HG02884 (cell line): Measurements from ENCODE around the gene ZNF488.
"Not testable (repeated sequence)": the region's sequence is repeated elsewhere in the genome, so short reads cannot be mapped to it uniquely, and the experiment has no call there.

Source experiments
- ATAC-seq: cut with Tn5 transposase; IDR thresholded peaks from one replicate; pipeline ENCODE4 v1.9.1; 2021; ENCODE audit warnings: mild to moderate bottlenecking, moderate library complexity; ENCODE audit not compliant: unreplicated experiment

Gene ZNF488

DNA sequence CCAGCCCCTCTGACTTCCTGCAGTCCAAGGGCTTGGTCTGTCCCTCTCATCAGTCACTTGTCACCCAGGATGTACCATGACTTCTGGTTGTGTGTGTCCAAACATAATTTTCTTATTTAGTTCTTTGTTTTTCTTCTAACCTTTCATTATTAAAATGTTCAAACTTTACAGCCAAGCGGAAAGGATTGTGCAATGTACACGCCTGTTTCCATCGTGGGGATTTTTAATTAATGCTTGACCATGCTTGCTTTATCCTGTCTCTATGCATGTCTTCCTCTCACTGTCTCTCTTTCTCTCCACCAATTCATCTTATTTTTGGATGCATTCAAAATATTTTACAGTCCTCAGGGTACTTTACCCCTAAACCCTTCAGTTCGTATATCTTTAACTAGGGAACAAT lies 26.2 kb upstream of the ZNF488 start:
- no peak for ATAC-seq

DNA sequence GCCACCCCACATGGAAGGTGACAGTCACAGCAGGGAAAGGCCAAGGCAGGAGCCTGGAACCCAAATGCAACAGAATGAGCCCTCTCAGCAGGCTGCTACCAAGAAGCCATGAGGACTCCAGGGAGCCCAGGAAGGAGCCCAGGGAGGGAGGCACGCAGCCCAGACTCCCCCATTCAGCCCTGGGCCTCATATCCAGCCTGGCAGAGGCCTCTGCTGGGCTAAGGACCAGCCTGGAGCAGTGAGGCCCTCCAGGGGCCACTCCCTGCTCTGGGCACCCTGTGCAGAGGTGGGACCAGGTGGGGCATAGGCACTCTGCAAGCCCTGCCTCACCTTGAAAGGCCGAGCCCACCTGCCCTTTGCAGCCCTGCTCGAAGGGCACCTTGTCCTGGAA lies 25.8 kb upstream of the ZNF488 start:
- ATAC-seq = no peak

DNA sequence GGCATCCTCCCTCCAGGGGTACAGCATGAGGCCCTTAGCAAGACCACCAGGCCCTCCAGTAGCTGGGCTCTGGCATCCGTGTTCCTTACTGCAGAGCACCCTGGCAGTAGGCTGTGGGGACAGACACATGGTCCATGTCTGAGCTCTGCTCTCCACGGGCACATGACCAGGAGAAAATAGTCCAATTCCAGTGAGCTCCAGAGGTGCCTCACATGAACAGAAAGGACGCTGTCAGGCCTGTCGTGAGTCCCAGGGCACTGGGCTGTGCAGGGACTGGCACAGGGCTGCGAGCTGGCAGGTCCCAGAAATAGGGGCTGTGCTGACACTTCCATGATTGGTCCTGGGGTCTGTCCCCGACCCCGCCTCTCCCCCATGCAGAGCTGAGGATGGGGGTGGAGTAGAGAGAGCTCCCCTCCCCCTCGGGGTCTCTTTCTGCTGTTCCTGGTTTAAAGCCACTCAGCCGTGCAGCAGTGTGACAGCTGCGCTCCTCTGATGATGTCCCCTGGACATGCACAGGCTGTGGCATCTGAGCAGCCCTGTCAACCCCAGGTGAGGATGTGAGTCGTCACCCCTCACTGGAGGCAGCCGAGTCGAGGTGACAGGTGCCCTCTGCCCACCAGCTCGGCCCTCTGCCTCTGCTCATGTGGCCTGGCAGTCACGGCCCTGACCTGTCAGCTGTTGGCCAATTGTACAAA lies 25.2 kb upstream of the ZNF488 start:
- ATAC-seq = no peak

DNA sequence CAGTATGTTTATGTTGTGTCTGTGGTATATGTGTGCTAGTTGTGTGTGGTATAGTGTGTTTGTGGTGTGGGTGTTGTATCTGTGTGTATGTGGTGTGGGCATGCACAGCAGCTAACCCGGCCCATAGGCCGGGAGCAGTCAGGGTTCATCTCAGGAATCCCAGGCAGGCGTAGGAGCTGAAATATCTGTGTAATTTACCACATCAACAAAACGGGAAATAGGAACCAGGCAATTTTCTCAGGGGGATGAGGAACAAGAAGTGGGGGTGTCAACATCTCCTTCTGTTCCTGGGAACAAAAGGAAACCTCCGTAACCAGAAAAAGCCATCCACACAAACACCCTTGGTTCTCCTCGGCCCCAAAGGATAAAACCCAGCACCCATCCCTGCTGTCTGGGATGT lies 24.5 kb upstream of the ZNF488 start:
- ATAC-seq = no peak

DNA sequence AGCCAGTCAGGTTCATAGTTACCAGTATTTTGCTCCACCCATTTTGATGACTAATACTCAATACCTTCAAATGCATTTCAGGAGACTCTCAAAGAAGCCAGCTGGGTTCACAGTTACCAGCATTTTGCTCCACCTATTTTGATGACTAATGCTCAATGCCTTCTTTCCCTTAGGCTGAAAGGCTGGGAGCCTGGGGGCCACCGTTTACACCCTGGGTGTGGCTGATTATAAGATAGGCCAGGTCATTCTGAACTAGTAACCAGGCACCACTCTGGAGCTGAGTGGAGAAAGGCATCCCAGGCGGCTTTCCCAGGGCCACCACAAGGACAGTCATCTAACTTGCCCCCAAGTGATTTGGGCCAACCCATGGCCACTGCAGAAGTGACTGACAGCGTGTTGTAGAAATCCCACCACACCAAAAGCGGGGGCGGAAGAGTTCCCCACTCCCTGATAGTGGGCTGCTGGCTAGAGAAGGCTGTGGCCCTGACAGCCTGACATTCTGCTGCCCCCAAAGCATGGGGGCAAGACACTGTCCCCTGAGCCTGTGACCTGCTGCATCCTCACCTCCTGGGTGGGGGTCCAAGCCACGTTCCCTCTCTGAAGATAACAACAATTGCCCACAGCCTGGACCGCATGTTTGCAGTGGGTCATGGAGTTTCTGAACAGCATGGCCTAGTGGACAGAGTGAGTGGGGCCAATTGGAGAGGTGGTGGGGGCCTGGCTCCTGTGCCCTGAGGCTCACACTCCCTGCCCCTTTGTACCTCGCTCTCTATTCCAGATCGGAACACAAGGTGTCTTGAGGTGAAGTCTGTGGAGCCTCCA lies 23.0 kb upstream of the ZNF488 start:
- no peak for ATAC-seq

DNA sequence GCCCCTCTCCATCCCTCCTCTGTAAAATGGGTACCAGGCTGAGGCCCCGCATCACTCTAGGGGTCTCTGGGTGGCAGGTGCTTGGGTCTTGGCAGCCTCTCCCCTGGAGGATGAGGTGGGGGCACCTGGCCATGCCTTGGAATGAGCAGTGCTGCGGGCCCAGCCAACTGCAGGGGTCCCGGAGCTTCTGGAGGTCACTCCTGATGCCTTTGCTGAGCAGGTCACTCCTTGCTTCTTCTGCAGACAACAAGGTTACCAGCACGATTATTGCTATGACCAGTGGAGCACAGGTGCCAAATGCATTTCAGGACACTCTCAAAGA lies 22.4 kb upstream of the ZNF488 start:
- ATAC-seq = no peak

DNA sequence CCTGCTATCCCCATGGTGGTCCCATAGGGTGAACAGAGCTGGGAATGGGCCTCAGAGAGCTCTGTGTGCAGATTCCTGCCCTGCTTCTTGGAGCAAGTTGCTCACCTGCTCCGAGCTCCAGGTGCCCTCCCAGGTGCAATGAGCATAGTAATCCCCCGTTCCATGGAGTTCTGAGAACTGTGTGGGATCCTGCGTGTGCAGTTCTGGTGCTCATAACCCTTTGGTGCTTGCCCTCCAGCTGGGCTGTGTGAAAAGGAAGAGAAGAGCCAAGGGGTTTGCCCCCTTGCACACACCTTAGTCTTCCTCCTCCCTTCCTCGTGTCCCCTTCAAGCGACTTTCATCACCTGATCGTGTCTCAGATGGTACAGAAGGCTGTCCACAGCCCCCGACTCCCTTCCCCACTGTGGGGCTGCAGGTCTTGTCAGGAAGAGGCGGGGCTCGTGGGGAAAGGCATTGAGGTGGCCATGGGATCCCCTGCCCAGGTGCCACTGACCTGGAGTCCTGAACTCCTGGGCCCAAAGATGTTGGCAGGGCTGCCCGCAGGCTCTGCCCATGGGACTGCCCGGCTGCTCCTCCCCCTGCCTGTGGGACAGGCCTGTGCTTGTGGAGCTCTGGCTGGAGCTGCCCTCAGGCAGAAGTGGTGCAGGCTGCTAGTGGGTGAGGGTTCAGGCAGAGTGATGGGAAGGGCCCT lies 21.9 kb upstream of the ZNF488 start:
- ATAC-seq = no peak

DNA sequence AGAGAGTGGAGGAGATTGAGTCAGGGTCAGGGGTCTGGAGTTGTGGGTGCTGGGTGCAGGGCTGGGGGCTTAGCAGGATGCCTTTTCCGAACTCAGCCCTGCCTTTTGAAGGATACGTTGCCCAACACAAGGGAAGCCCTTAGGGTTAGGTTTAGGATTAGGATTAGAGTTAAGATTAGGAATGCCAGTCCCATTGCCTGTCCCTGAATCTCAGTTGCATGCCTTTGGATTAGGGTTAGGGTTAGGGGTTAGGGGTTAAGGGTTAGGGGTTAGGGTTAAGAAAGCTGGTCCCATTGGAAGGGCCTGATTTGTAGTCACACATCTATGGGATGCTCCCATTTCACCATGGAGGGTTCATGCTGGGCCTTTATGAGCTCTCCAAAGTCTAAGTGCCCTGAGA lies 20.8 kb upstream of the ZNF488 start:
- ATAC-seq = no peak

DNA sequence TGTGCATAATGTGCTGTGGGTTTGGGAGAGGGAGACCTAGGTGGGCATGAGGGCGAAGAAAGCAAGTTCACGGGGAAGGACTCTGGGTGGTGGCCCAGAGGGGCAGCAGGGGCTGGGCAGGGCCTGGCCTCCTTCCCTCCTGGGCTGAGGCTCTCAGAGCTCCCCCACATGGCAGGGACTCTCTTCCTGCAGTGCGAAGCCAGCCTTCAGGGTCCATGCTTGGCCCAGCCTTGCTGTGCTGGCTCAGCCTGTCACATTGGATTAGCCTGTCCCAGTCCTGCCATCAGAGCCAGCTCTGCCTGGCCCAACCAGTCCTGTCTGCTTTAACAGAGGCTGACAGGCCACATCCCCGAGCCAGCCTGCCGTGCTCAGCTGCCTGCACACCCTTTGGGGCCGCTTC lies 20.4 kb upstream of the ZNF488 start:
- no peak for ATAC-seq

DNA sequence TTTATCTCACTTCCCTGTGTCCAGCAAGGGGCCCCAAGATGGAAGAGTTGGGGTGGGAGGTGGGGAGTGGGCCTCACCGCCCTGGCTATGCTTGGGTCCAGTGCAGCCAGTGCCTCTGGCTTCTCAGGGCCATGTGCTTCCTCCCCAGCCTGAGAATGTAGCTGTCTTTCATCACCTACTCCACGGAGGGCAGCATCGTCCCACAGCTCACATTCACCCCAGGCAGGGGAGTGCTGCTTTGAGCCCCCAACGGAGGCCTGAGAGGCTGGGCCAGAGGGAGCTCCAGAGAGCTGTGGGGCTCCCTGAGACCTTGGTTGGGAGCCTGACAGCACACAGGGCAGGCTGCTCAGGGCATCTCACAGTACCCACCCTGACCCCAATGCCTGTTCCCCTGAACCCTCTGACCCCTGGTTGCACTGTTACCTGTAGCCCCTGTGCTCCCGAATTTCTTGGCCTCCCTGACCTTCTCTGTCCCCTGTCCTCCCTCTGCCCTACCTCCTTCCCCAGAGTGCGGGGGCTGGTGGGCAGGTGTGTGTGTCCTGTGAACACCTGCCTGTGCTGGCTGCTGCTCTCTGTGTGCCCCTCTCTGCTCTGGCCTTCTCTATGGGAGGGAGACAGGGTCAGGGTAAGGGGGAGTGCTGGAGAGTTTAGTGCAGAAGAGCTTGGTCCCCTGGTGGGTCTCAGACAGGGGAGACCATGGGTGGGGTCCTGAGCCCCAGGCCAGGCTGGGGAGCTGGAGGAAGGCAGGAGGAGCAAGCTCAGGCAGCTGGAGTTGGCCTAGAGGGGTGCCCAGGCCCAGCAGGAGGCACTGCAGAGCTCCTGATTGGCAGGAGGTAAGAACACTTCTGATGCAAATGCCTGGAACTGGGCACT lies 19.6 kb upstream of the ZNF488 start:
- ATAC-seq = no peak

DNA sequence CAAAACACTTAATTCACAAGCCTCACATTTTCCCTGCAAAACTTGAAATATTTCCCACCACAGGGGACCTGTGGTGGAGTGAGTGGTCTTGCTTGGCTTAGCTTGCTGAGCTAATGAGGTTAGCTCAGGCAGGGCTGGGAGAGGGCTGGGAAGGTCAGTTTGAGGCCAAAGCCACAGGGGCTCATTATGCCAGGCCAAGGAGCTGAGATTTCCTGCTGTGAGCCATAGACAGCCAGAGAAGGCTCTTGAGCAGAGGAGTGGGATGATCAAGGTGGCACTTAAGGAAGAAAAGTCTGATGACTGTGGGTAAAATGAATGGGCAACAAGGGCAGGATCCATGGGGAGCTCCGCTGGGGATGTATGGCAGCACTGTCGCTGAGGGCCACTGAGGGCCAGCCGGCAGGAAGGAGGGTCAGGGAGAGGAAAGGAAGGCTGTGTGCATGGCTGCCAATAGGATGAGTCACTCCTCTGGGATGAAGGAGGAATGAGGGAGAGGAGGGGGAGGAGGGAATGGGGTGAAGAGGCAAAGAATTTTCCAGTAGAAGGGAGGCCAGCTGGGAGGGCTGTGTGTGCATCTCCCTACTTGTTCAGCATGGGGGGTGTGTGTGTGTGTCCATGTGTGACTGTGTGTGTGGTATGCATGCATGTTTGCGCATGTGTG lies 18.7 kb upstream of the ZNF488 start:
- ATAC-seq = no peak

DNA sequence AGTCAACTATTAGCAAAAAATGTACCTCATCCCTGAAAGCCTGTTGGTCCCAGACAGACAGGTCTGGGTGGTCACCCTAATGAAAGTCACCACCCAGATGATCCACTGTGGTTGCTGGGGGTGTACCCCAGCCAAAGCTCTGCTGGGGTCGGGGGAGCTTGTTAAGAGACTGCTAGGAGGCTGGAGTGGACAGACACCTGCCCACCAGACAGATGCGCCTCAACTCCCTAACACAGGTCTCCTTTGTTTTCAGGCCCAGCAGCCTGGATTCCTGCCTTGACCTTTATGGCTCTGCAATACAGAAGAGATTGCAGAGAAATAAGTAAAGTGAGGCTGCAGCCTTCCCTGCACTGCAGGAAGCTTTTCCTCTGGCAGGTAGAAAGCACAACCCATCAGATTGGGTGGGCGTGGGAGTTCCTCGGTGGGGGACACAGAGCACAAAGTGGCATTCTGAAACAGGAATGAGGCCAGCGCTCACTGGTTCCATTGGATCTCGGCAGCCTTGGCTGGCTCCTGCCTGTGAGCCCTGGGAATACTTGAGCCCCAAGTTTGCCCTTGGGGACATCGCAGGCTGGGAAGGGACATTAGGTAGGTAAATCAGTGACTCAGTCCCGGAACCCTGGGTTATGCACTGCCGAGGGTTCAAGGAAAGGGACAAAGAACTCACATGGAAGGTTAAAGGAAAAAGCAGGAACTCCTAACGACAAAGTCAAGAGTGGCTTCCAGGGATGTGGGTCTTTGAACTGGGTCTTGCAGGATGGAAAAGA lies 18.0 kb upstream of the ZNF488 start:
- ATAC-seq = no peak

DNA sequence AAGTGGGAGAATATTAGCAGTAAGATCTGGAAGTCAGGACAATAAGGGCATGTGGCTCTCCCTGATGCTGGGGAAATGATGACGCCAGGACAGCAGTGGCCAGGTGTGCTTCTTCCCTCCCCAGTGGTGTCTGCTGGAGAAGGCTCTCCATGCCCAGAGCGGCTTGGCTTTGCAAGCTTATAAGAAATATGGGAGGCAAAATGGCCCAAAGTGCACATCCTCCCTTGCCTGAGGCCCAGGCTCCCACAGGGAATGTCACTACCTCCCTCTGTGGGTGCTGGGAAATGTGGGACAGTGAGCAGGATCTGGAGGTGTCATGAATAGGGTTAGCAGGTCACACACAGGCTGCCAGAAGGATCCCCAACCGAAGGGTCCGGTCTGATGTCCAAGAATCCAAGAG lies 17.1 kb upstream of the ZNF488 start:
- ATAC-seq = no peak

DNA sequence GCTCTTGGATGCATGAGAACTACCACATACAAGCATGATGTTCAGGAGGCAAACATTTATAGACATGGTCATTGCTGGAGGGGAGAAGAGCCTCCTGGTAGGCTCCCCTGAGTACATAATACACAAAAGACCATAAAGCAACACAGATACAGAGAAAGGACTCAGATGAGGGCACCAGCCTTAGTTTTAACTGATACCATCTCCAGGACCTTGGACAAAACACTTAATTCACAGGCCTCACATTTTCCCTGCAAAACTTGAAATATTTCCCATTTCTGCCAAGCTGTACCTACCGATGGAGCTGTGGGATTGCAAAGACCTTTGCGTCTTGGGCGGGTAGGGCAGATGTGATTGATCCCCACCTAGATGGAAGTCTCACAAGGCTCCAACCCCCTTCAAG lies 16.7 kb upstream of the ZNF488 start:
- no peak for ATAC-seq

DNA sequence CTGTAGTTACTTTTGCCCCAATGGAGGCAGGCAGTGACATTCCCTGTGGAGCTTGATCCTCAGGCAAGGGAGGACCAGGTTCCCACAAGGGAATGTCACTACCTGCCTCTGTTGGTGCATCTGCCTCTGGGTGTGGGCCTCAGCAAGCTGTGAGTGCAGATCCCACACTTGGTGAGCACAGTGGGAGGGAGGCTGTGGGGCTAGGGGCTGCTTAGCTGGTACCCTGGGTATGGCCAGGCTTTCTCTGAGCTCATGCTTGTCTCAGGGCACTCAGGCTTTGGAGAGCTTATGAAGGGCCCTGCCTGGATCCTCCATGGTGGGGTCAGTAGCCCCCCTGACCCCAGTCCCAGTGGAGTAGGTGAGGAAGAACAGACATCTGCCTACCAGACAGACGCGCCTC lies 16.2 kb upstream of the ZNF488 start:
- no peak for ATAC-seq

DNA sequence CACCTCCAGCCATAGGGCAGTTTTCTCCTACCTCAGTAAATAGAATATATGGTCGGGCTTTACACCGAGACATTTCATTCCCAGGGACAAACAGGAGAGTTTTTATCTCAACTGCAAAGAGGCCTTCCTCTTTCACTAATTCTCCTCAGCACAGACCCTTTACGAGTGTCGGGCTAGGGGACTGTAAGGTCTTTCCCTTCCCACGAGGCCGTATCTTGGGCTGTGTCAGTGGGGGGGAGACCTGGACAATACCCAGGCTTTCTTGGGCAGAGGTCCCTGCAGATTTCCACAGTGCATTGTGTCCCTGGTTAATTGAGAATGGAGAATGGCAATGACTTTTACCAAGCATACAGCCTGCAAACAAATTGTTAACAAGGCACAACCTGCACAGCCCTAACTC lies 13.2 kb upstream of the ZNF488 start:
- ATAC-seq = no peak

DNA sequence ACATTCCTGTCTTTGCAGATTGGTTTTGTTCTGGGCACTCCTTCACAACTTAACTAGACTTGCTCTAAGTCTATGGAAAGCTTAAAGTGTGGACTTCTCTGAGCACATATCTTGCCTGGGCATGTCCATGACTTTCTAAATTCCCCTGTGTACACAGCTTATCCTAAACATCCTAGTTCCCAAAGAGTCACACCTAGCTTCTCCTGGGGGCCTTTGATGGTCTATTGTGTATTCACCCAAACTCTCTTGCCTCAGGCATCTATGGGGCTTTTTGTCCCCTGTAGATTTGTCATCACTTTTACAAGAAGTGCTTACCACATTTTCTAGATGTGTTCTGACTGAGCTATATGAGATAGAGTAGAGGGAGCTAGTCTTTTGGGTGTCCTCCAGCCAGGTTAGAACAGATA lies 12.2 kb upstream of the ZNF488 start:
- ATAC-seq = no peak

DNA sequence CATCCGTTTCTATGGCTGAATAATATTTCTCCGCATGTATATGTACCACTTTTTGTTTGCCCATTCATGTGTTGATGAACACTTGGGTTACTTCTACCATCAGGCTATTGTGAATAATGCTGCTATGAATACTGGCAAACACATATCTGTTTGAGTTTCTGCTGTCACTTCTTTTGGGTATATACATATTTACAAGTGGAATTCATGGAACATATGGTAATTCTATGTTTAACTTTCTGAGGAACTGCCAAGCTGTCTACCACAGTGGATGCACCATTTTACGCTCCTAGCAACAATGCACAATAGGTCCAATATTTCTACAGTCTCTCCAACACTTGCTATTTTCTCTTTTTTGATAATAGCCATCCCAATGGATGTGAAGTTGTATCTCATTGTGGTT lies 5.5 kb upstream of the ZNF488 start:
- ATAC-seq = no peak

DNA sequence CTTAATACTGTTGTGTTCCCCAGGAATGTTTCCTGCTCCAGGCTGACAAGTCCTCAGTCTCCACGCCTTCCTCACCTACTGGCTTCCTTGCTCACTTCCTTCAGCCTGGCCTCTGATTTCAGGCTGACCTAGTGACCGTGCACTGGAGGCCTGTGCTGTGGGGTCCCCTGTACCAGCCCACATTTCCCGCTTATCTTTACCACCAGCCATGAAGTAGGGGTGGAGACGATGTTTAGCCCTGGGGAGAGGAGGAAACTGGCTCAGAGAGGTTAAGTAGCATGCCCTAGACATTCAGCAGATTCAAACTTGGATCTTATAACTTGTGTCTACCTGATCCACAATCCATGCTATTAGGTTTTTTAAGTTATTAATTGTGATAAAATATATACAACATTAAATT lies 4.8 kb upstream of the ZNF488 start:
- no peak for ATAC-seq

DNA sequence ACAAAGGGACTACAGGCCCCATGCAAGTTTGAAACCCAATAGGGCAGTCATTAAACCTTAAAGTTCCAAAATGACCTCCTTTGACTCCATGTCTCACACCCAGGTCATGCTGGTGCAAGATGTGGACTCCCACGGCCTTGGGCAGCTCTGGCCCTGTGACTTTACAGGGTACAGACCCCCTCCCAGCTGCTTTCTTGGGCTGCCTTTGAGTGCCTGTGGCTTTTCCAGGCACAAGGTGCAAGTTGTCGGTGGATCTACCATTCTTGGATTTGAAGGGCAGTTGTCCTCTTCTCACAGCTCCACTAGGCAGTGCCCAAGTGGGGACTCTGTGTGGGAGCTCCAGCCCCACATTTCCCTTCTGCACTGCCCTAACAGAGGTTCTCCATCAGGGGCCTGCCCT lies 2.0 kb upstream of the ZNF488 start:
- not testable (repeated sequence) for ATAC-seq
